Mammary epithelial cell (primary cell): ENCODE measurements around the gene GORASP2.

Experiments used
- EZH2 ChIP-seq: IDR thresholded peaks from 2 replicates; pipeline ENCODE4 v1.6.1; 2012; ENCODE audit warnings: low read length, inconsistent platforms, borderline replicate concordance
- TF ChIP-seq, protein P1 (sequence below), 2 donors: IDR thresholded peaks in 1 of 2; conservative IDR thresholded peaks in 1 of 2; 2 replicates each; pipeline ENCODE4 v1.5.1; 2011 to 2012; ENCODE audit warnings: inconsistent platforms in 2 of 2, low read length in 2 of 2, mild to moderate bottlenecking in 2 of 2, control low read depth in 1 of 2, low read depth in 1 of 2; ENCODE audit not compliant: insufficient read depth in 1 of 2; ENCODE audit errors: extremely low read depth in 1 of 2

DNA sequence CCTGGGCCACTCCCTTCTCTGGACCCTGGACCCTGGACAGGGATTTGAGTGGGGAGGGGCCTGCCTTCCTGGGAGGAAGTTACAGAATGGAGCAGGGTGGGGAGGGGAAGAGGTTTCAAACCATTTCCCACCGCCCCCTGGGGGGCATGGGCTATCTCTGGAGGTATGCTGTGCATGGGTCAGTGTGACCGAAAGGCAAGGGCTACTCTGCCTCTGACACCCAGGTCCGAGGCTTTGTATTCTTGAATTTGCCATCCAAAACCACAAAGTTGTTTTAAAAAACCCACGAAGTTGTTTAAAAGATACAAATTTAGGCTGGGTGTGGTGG is 46.9 kb downstream of the GORASP2 start:
- TF ChIP-seq, protein P1, sequence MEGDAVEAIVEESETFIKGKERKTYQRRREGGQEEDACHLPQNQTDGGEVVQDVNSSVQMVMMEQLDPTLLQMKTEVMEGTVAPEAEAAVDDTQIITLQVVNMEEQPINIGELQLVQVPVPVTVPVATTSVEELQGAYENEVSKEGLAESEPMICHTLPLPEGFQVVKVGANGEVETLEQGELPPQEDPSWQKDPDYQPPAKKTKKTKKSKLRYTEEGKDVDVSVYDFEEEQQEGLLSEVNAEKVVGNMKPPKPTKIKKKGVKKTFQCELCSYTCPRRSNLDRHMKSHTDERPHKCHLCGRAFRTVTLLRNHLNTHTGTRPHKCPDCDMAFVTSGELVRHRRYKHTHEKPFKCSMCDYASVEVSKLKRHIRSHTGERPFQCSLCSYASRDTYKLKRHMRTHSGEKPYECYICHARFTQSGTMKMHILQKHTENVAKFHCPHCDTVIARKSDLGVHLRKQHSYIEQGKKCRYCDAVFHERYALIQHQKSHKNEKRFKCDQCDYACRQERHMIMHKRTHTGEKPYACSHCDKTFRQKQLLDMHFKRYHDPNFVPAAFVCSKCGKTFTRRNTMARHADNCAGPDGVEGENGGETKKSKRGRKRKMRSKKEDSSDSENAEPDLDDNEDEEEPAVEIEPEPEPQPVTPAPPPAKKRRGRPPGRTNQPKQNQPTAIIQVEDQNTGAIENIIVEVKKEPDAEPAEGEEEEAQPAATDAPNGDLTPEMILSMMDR (conservative IDR thresholded peaks at IDR 0.05 in 1 of 2, IDR thresholded peaks at IDR 0.05 in 1 of 2; ENCODE audit: extremely low read depth in 1 of 2, insufficient read depth in 1 of 2, low read depth in 1 of 2, low read length in 2 of 2) = no peak
- TF ChIP-seq EZH2 = no peak
